Measurements from ENCODE around the gene RARB.

RARB gene

GRCh38 chr3:25483456-25483855 lies 55.4 kb downstream of the RARB start:
- H3K4me3 ChIP-seq (ENCODE audit: low read depth, low read length) = no peak overlapping the region
- in situ Hi-C loops (cut with HindIII; ENCODE audit: low pct_ligation_motif_present, low sequenced_read_pairs) = no loop called here
- peak; percentile 86 for DNase-seq
- H3K27ac ChIP-seq = peak overlapping the region; percentile 91
- no peaks in the 10 kb centered on the region for H3K27me3 ChIP-seq (replicated peaks)
- H3K36me3 ChIP-seq (replicated peaks) = no peaks in the 10 kb centered on the region
- TF ChIP-seq CTCF (IDR thresholded peaks at IDR 0.05; ENCODE audit: low read depth, low read length, missing control alignments) = no peak

GRCh38 chr3:25485673-25486072 lies 57.6 kb downstream of the RARB start:
- Histone ChIP-seq H3K27me3 (replicated peaks) (no peaks in the 10 kb centered on the region), H3K36me3 (replicated peaks) (no peaks in the 10 kb centered on the region), H3K4me3 (ENCODE audit: low read depth, low read length) (no peak overlapping the region), H3K27ac (peak overlapping the region; percentile 91)
- no peak for TF ChIP-seq CTCF (IDR thresholded peaks at IDR 0.05; ENCODE audit: low read depth, low read length, missing control alignments)
- in situ Hi-C loops (cut with HindIII; ENCODE audit: low pct_ligation_motif_present, low sequenced_read_pairs) = no loop called here
- no peak for DNase-seq

GRCh38 chr3:25486932-25487331 lies 58.9 kb downstream of the RARB start:
- Histone ChIP-seq H3K36me3 (replicated peaks) (peaks cover 4% of the 10 kb centered on the region), H3K4me3 (ENCODE audit: low read depth, low read length) (no peak overlapping the region), H3K27ac (no peak overlapping the region), H3K27me3 (replicated peaks) (no peaks in the 10 kb centered on the region)
- in situ Hi-C loops (cut with HindIII; ENCODE audit: low pct_ligation_motif_present, low sequenced_read_pairs) = no loop called here
- DNase-seq = no peak
- TF ChIP-seq CTCF (IDR thresholded peaks at IDR 0.05; ENCODE audit: low read depth, low read length, missing control alignments) = no peak

- H3K36me3 ChIP-seq (replicated peaks) = peaks cover 4% of the 10 kb centered on the region
- no peak overlapping the region for H3K27ac ChIP-seq
- in situ Hi-C loops (cut with HindIII; ENCODE audit: low pct_ligation_motif_present, low sequenced_read_pairs) = no loop called here
- no peak for DNase-seq
- no peaks in the 10 kb centered on the region for H3K27me3 ChIP-seq (replicated peaks)
- no peak for TF ChIP-seq CTCF (IDR thresholded peaks at IDR 0.05; ENCODE audit: low read depth, low read length, missing control alignments)
- H3K4me3 ChIP-seq (ENCODE audit: low read depth, low read length) = no peak overlapping the region
Measured at GRCh38 chr3:25489858-25490593, 62.0 kb downstream of the RARB start.

- Histone ChIP-seq H3K4me3 (ENCODE audit: low read depth, low read length) (no peak overlapping the region), H3K36me3 (replicated peaks) (peaks cover 4% of the 10 kb centered on the region), H3K27me3 (replicated peaks) (no peaks in the 10 kb centered on the region), H3K27ac (peak overlapping the region; percentile 97)
- peak; percentile 38 for TF ChIP-seq CTCF (IDR thresholded peaks at IDR 0.05; ENCODE audit: low read depth, low read length, missing control alignments)
- peak; percentile 89 for DNase-seq
- in situ Hi-C loops (cut with HindIII; ENCODE audit: low pct_ligation_motif_present, low sequenced_read_pairs) = no loop called here
Measured at GRCh38 chr3:25493246-25493645, 65.2 kb downstream of the RARB start.

- Histone ChIP-seq H3K36me3 (replicated peaks) (peaks cover 4% of the 10 kb centered on the region), H3K27me3 (replicated peaks) (no peaks in the 10 kb centered on the region), H3K27ac (peak overlapping the region; percentile 97), H3K4me3 (ENCODE audit: low read depth, low read length) (no peak overlapping the region)
- DNase-seq = peak; percentile 98
- TF ChIP-seq CTCF (IDR thresholded peaks at IDR 0.05; ENCODE audit: low read depth, low read length, missing control alignments) = peak; percentile 9
- in situ Hi-C loops (cut with HindIII; ENCODE audit: low pct_ligation_motif_present, low sequenced_read_pairs) = no loop called here
Measured at GRCh38 chr3:25493786-25494185, 65.7 kb downstream of the RARB start.
